COLO829 (cell line): ENCODE results near the gene PBX4.

Experiments
- DNase-seq: peaks from one replicate; pipeline ENCODE4 v3.0.0; 2012; ENCODE audit warnings: low spot score

PBX4 gene

GRCh38 chr19:19587771-19588170, 30.7 kb downstream of the PBX4 start:
- DNase-seq, result no peak

GRCh38 chr19:19584356-19584755, 34.1 kb downstream of the PBX4 start:
- DNase-seq, result no peak

GRCh38 chr19:19582471-19582870, 36.0 kb downstream of the PBX4 start:
- DNase-seq, result no peak

- no peak for DNase-seq
Observed at GRCh38 chr19:19581391-19581790, 37.1 kb downstream of the PBX4 start.

- DNase-seq, result no peak
Observed at GRCh38 chr19:19580418-19580817, 38.1 kb downstream of the PBX4 start.

GRCh38 chr19:19579533-19580361, 38.7 kb downstream of the PBX4 start:
- DNase-seq, result no peak

- no peak for DNase-seq
Observed at GRCh38 chr19:19578252-19578651, 40.2 kb downstream of the PBX4 start.

- no peak for DNase-seq
Observed at GRCh38 chr19:19575411-19575810, 43.1 kb downstream of the PBX4 start.

GRCh38 chr19:19571071-19571786, 47.3 kb downstream of the PBX4 start:
- no peak for DNase-seq

GRCh38 chr19:19570571-19570970, 47.9 kb downstream of the PBX4 start:
- DNase-seq, result no peak

- DNase-seq, result no peak
Observed at GRCh38 chr19:19568802-19569756, 49.4 kb downstream of the PBX4 start.

- no peak for DNase-seq
Observed at GRCh38 chr19:19567391-19567790, 51.1 kb downstream of the PBX4 start.

GRCh38 chr19:19566306-19566705, 52.2 kb downstream of the PBX4 start:
- no peak for DNase-seq

- no peak for DNase-seq
Observed at GRCh38 chr19:19563348-19563848, 55.1 kb downstream of the PBX4 start.

GRCh38 chr19:19562665-19563347, 55.7 kb downstream of the PBX4 start:
- no peak for DNase-seq

- no peak for DNase-seq
Observed at GRCh38 chr19:19561946-19562664, 56.4 kb downstream of the PBX4 start.

GRCh38 chr19:19559931-19560330, 58.6 kb downstream of the PBX4 start:
- no peak for DNase-seq

- DNase-seq, result no peak
Observed at GRCh38 chr19:19558636-19559035, 59.9 kb downstream of the PBX4 start.

- no peak for DNase-seq
Observed at GRCh38 chr19:19558055-19558454, 60.4 kb downstream of the PBX4 start.

- no peak for DNase-seq
Observed at GRCh38 chr19:19554074-19555023, 64.1 kb downstream of the PBX4 start.
